IMR-90 (cell line): ENCODE data around the gene CDR2L. TPM values are rescaled to one million over a fixed set of nuclear protein-coding genes. Genes with fewer than 3 reads are reported as not detected.

Experiments
- ATAC-seq: fragments of 200-7000 bp; cut with Tn5 transposase; 2 replicates; pipeline ENCODE4 v1.9.1; 2020; ENCODE audit warnings: low read depth, mild to moderate bottlenecking, moderate library complexity
- BruUV-seq: library from RNA; stranded (reverse); fragments of 400-500 nt; replicated peaks from 2 replicates; lab custom pipeline; 2021; lab: Mats Ljungman, UMichigan
- CTCF ChIA-PET: fragments of 300-600 bp; formaldehyde crosslinking; extraction: SDS; loops from one replicate; lab custom pipeline; 2021; ENCODE audit warnings: antibody characterized with exemption; lab: Yijun Ruan, JAX
- POLR2A ChIA-PET: fragments of 300-600 bp; sonication (Branson Sonifier 250); formaldehyde crosslinking; loops from one replicate; lab custom pipeline; 2022; ENCODE audit warnings: antibody characterized with exemption; ENCODE audit not compliant: unreplicated experiment; lab: Charles Lee
- DNase-seq: peaks from one replicate; pipeline ENCODE4 v3.0.0; 2013
- H2AFZ ChIP-seq: replicated peaks from 2 replicates; pipeline ENCODE3; 2013; ENCODE audit warnings: low read length, mild to moderate bottlenecking; ENCODE audit not compliant: poor library complexity
- H2AK5ac ChIP-seq: 2 replicates; pipeline ENCODE4 v1.6.1; 2013; ENCODE audit warnings: low read depth, low read length, inconsistent platforms
- H2AK9ac ChIP-seq: replicated peaks from 2 replicates; pipeline ENCODE3; 2013; ENCODE audit warnings: mild to moderate bottlenecking, low read depth, low read length, moderate library complexity; ENCODE audit not compliant: poor library complexity
- H2BK120ac ChIP-seq: 2 replicates; pipeline ENCODE4 v1.6.1; 2013; ENCODE audit warnings: low read depth, low read length, inconsistent platforms
- H2BK15ac ChIP-seq: 3 replicates; pipeline ENCODE4 v1.6.1; 2013; ENCODE audit warnings: low read depth, low read length, inconsistent platforms
- H2BK20ac ChIP-seq: 2 replicates; pipeline ENCODE4 v1.6.1; 2013; ENCODE audit warnings: low read depth, mild to moderate bottlenecking, inconsistent platforms, low read length, moderate library complexity
- H2BK5ac ChIP-seq: 2 replicates; pipeline ENCODE4 v1.6.1; 2013; ENCODE audit warnings: mild to moderate bottlenecking, low read depth, low read length, inconsistent platforms; ENCODE audit not compliant: poor library complexity, severe bottlenecking
- H3K14ac ChIP-seq: replicated peaks from 2 replicates; pipeline ENCODE4 v1.6.1; 2013; ENCODE audit warnings: low read depth, low read length, inconsistent platforms
- H3K18ac ChIP-seq: 2 replicates; pipeline ENCODE4 v1.6.1; 2013; ENCODE audit warnings: low read depth, low read length, control low read depth
- H3K23ac ChIP-seq: 2 replicates; pipeline ENCODE4 v1.6.1; 2013; ENCODE audit warnings: low read depth, low read length, inconsistent platforms
- H3K27ac ChIP-seq: 2 replicates; pipeline ENCODE4 v1.5.1; 2013; ENCODE audit warnings: mild to moderate bottlenecking, control low read depth, low read length; ENCODE audit not compliant: insufficient read depth
- H3K27me3 ChIP-seq: 2 replicates; pipeline ENCODE4 v1.6.1; 2013; ENCODE audit warnings: low read length; ENCODE audit not compliant: control insufficient read depth, insufficient read depth
- H3K36me3 ChIP-seq: 2 replicates; pipeline ENCODE4 v1.6.1; 2013; ENCODE audit warnings: low read length, mixed read lengths; ENCODE audit not compliant: control insufficient read depth, insufficient read depth
- H3K4ac ChIP-seq: 2 replicates; pipeline ENCODE4 v1.6.1; 2013; ENCODE audit warnings: low read depth, low read length, inconsistent platforms
- H3K4me1 ChIP-seq: 2 replicates; pipeline ENCODE4 v1.6.1; 2013; ENCODE audit warnings: low read length, mixed read lengths; ENCODE audit not compliant: control insufficient read depth, insufficient read depth
- H3K4me2 ChIP-seq: 2 replicates; pipeline ENCODE4 v1.6.1; 2013; ENCODE audit warnings: low read depth, mild to moderate bottlenecking, control low read depth, low read length, moderate library complexity
- H3K4me3 ChIP-seq: 2 replicates; pipeline ENCODE4 v1.5.1; 2013; ENCODE audit warnings: low read depth, mild to moderate bottlenecking, control low read depth, low read length, moderate library complexity; ENCODE audit not compliant: insufficient read depth
- H3K56ac ChIP-seq: 2 replicates; pipeline ENCODE4 v1.6.1; 2013; ENCODE audit warnings: low read length, inconsistent platforms; ENCODE audit not compliant: insufficient read depth; ENCODE audit errors: extremely low read depth
- H3K79me1 ChIP-seq, 2 experiments: 2 replicates each; pipeline ENCODE4 v1.6.1; 2013; ENCODE audit warnings: low read length in 2 of 2, inconsistent platforms in 1 of 2, low read depth in 1 of 2
- H3K9ac ChIP-seq: 2 replicates; pipeline ENCODE4 v1.6.1; 2013; ENCODE audit warnings: low read depth, low read length, control low read depth
- H3K9me1 ChIP-seq: 2 replicates; pipeline ENCODE4 v1.6.1; 2013; ENCODE audit warnings: low read length, inconsistent platforms; ENCODE audit not compliant: insufficient read depth
- H3K9me3 ChIP-seq: 2 replicates; pipeline ENCODE4 v1.6.1; 2013; ENCODE audit warnings: low read length; ENCODE audit not compliant: control insufficient read depth, insufficient read depth
- H4K20me1 ChIP-seq: 2 replicates; pipeline ENCODE4 v1.6.1; 2013; ENCODE audit warnings: low read length, inconsistent platforms; ENCODE audit not compliant: insufficient read depth
- H4K5ac ChIP-seq: 2 replicates; pipeline ENCODE4 v1.6.1; 2013; ENCODE audit warnings: mild to moderate bottlenecking, low read depth, low read length, control low read depth
- H4K8ac ChIP-seq, 2 experiments: 2 replicates each; pipeline ENCODE4 v1.6.1; 2013; ENCODE audit warnings: low read depth in 2 of 2, low read length in 2 of 2, control low read depth in 1 of 2, inconsistent platforms in 1 of 2
- H4K91ac ChIP-seq: 2 replicates; pipeline ENCODE4 v1.6.1; 2013; ENCODE audit warnings: low read depth, low read length, inconsistent platforms; ENCODE audit not compliant: insufficient read depth
- BHLHE40 ChIP-seq: fragments of 150-350 bp; IDR thresholded peaks from 2 replicates; pipeline ENCODE4 v1.6.1; 2016; ENCODE audit warnings: mild to moderate bottlenecking, low read depth, low read length
- CEBPB ChIP-seq: IDR thresholded peaks from 2 replicates; pipeline ENCODE4 v1.6.1; 2012; ENCODE audit warnings: low read depth, low read length, improper control_type of control experiment
- MAZ ChIP-seq: IDR thresholded peaks from 2 replicates; pipeline ENCODE4 v1.6.1; 2012; ENCODE audit warnings: low read depth, mild to moderate bottlenecking, low read length, improper control_type of control experiment, moderate library complexity, borderline replicate concordance
- MXI1 ChIP-seq: IDR thresholded peaks from 2 replicates; pipeline ENCODE4 v1.6.1; 2012; ENCODE audit warnings: low read depth, mild to moderate bottlenecking, low read length, moderate library complexity, borderline replicate concordance
- NFE2L2 ChIP-seq: fragments of 150-350 bp; IDR thresholded peaks from 2 replicates; pipeline ENCODE4 v1.6.1; 2016; ENCODE audit warnings: low read depth, mild to moderate bottlenecking, low read length
- POLR2A ChIP-seq: IDR thresholded peaks from 2 replicates; pipeline ENCODE4 v1.6.1; 2012; ENCODE audit warnings: mild to moderate bottlenecking, low read depth, low read length
- RAD21 ChIP-seq: IDR thresholded peaks from 2 replicates; pipeline ENCODE4 v1.6.1; 2012; ENCODE audit warnings: low read length, improper control_type of control experiment
- RFX5 ChIP-seq: IDR thresholded peaks from 2 replicates; pipeline ENCODE4 v1.8.0; 2012; ENCODE audit warnings: low read depth, mild to moderate bottlenecking, low read length, moderate library complexity
- WGBS, 2 experiments: methylation state at CpG; one replicate each; pipeline versions ENCODE4 v1.1.5 to v1.1.7; 2013; ENCODE audit warnings: missing lambda C conversion rate in 2 of 2; ENCODE audit not compliant: insufficient read length in 1 of 2; ENCODE audit errors: extremely low coverage in 2 of 2; 5-methylcytosine and 5-hydroxymethylcytosine counted together
- dilution Hi-C: fragments of 300-500 bp; cut with HindIII; formaldehyde crosslinking; loops from one replicate; pipeline ENCODE4 v1.14.3; 2018; ENCODE audit warnings: low sequenced_read_pairs; ENCODE audit not compliant: unreplicated experiment
- in situ Hi-C: fragments of 300-500 bp; cut with MboI; formaldehyde crosslinking; loops from 3 replicates; pipeline ENCODE4 v1.14.3; 2019; ENCODE audit warnings: low sequenced_read_pairs, inconsistent platforms, mixed read lengths
- intact Hi-C: fragments of 100-400 bp; cut with micrococcal nuclease; formaldehyde crosslinking; loops from 2 replicates; pipeline ENCODE4 v1.10.0; 2022
- polyA plus RNA-seq, 3 experiments: library from polyadenylated mRNA; depleted of rRNA; stranded (reverse); fragments of >200 nt; gene quantifications; 2 replicates each; pipeline ENCODE4 v1.2.3, GENCODE V29; 2012; ENCODE audit warnings: low replicate concordance in 1 of 3
- total RNA-seq: library from RNA; depleted of rRNA; stranded (reverse); fragments of >200 nt; gene quantifications from 2 replicates; pipeline ENCODE4 v1.2.3, GENCODE V29; 2012
- TF ChIP-seq, protein P1 (sequence below): fragments of 150-350 bp; IDR thresholded peaks from 2 replicates; pipeline ENCODE4 v1.6.1; 2016; ENCODE audit warnings: low read depth, mild to moderate bottlenecking, low read length, moderate library complexity, borderline replicate concordance

Gene CDR2L
- total and polyA plus RNA-seq, 2 of the 4 experiments (the other 2 are of a cell fraction), result 5.7 to 18.9 TPM

DNA sequence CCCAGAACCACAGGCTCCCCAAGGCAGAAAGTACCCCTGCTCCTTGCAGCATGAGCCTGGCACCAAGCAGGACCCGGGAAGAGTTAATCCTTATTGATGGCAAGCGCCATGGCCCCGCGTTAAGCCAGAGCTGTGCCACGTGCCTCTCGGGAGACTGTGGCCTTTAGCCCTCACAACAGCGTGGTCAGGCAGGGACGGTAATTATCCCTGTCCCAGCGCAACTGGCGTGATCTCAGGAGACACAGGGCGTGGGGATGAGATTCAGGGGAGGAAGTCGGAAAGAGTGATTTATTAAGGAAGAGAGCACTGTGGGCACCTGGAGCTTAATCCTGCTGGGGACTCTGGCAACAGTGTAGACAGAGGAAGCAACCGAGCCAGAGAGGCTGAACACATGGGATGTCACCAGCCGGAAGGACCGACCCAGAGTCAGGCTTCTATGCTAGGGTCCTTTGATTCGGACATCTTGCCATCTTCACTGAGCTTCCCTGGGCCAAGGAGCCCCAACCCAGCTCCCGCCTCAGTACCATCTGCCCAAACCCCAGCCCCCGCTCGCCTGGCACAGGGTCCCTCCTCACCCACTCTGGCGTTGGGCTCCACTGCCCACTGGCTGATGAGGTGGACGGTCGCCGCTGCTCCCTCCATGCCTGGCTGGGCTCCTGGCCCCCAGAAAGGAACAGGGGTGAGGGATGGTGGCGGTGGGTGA lies 34.9 kb upstream of the CDR2L start:
- Histone ChIP-seq H2AFZ (no peak overlapping the region), H3K4ac (no peak overlapping the region), H2AK5ac (no peak overlapping the region), H4K20me1 (no peaks in the 10 kb centered on the region), H3K14ac (no peak overlapping the region), H3K23ac (no peak overlapping the region), H3K9me3 (no peaks in the 10 kb centered on the region), H4K8ac (no peak overlapping the region), H2BK120ac (no peak overlapping the region), H3K9ac (no peak overlapping the region), H2BK20ac (no peak overlapping the region), H4K5ac (no peak overlapping the region), H3K18ac (no peak overlapping the region), H4K91ac (no peak overlapping the region), H3K4me3 (no peak overlapping the region), H3K79me1 (no peaks in the 10 kb centered on the region), H3K27me3 (peaks cover 54% of the 10 kb centered on the region), H3K9me1 (no peaks in the 10 kb centered on the region), H3K4me1 (no peaks in the 10 kb centered on the region), H3K56ac (no peak overlapping the region), H2BK15ac (no peak overlapping the region), H3K36me3 (no peaks in the 10 kb centered on the region), H3K4me2 (no peak overlapping the region), H3K27ac (no peak overlapping the region), H2AK9ac (no peak overlapping the region), H2BK5ac (no peak overlapping the region)
- ChIA-PET CTCF (no interaction called here), POLR2A (no interaction called here)
- ATAC-seq, result no peak
- dilution Hi-C loops, result no loop called here
- in situ Hi-C loops, result loop anchor here (10.0 kb wide), 1 partner anchor 208 kb away; the partner anchor contains the start of gene NHERF1
- no peak for DNase-seq
- 60% methylated on average over 1 of the region's 24 CpGs; no CpG with 5 or more reads in 1 of the 2 experiments for WGBS, 2 experiments
- no peak for TF ChIP-seq POLR2A
- TF ChIP-seq, protein P1, sequence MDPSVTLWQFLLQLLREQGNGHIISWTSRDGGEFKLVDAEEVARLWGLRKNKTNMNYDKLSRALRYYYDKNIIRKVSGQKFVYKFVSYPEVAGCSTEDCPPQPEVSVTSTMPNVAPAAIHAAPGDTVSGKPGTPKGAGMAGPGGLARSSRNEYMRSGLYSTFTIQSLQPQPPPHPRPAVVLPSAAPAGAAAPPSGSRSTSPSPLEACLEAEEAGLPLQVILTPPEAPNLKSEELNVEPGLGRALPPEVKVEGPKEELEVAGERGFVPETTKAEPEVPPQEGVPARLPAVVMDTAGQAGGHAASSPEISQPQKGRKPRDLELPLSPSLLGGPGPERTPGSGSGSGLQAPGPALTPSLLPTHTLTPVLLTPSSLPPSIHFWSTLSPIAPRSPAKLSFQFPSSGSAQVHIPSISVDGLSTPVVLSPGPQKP, result no peak
- no peak for TF ChIP-seq MAZ
- TF ChIP-seq RAD21, result no peak
- TF ChIP-seq BHLHE40, result no peak
- TF ChIP-seq CEBPB, result no peak
- TF ChIP-seq RFX5, result no peak
- no peak for TF ChIP-seq MXI1
- no peak for TF ChIP-seq NFE2L2
- intact Hi-C loops, result no loop called here
- no TSS peak for BruUV-seq
